Limb (tissue), 2 donors: ENCODE results near the gene GNLY.

Experiments used
- DNase-seq, 2 donors: peaks; one replicate each; pipeline ENCODE4 v3.0.0-alpha.2; 2016; ENCODE audit errors: extremely low spot score in 2 of 2

GNLY gene

GRCh38 chr2:85743304-85743978 lies 49.3 kb downstream of the GNLY start:
- DNase-seq = no peak

- no peak for DNase-seq
These were observed 49.9 kb downstream of the GNLY start for GRCh38 chr2:85744055-85744454.

DNA sequence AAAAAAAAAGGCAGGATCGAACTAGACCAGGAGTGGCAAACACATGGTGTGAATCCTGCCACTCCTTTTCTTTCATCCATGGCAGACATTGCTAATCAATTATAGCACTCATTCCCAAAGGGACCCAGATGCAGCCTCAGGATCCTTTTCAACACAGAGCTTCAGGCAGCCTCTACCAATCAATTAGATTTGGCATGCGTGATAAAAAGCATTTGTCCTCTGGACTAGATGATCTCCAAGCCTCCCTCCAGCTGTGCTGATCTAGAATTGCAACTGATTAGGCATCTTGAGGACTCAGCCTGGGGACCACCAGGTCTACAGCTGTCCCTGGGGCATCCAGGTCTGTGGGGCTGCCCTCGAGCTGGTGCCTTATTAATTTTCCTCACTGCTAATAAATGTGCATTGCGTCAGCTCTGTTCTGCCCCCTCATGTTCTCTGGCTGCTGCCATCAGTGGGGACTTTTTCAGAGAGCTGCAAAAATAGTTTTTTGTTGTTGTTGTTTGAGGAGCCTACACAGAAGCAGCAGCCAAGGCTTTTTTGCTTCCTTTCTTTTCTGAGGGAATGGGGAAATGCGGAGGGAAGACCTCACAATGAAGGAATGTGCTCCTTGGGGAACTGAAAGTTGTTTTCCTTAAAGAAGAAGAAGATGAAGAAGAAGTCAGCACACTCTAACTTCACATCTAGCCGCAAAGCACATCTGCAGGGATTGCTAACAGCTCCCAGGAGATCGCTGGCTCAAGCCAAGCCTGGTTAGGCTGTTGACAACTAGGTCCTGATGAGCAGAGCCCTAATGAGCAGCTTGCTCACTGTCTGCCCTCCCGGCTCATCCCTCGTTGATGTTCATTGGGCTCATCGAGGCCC lies 50.8 kb downstream of the GNLY start:
- peak in 1 of 2 donors; percentile 70 for DNase-seq

- DNase-seq = no peak
These were observed 51.5 kb downstream of the GNLY start for GRCh38 chr2:85745619-85746018.

GRCh38 chr2:85746321-85747004 lies 52.3 kb downstream of the GNLY start:
- DNase-seq = no peak

DNA sequence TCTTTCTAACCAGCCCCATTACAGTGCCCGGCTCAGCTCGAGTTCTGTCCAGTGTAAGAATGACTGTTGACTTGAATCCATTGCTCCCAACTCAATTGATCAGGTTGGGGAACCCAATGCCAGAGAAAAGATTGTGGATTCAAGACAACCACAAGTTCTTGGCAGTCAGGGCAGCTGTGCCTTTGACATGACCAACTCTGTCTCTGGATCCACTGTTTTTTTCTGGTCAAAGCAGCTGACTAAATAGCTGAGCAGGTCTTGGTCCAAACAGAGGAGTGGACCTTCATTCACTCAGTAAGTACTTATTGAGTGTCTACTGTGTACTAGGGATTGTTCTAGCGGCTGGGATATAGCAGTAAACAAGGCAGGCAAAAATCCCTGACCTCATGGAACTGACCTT lies 53.3 kb downstream of the GNLY start:
- no peak for DNase-seq

DNA sequence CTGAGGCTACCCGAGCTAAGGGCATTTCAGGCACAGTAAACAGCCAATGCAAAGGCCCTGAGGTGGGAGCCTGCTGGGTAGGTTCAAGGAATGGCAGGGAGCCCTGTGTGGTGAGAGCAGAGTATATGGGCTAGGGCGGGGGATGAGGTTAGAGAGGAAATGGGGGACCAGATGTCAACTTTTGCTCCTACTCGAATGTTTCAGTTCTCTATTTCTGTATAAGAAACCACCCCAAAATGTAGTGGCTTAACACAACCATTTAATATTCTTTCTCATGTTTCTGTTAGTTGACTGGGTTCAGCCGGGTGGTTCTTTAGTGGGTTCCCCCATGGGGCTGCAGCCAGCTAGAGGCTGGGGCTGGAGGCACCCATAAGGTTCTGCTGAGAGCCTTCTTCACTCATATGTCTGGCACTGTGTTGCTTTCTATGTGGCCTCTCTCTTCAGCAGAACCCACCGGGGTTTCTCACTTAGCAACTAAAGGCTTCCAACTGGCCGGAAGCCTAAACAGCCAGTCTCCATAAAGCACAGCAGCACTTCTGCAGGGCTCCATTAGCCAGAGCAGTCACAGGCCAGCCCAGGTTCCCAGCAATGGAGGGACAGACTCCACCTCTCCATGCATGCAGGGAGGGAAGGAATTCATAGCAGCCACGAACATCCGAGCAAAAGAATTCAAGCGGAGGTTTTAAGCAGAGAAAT lies 54.0 kb downstream of the GNLY start:
- no peak for DNase-seq
